Nephron (organoid): ENCODE results near the gene HMGCS2.
A peak's percentile ranks its signal among the peaks of the same experiment; 100 is the strongest.

ENCODE experiments used
- H3K27ac Mint-ChIP-seq, 3 experiments: 2 replicates each; pipeline ENCODE4 v1.8.0; 2020; ENCODE audit warnings: mixed read lengths in 3 of 3, mild to moderate bottlenecking in 2 of 3, moderate library complexity in 1 of 3
- H3K27me3 Mint-ChIP-seq: 2 replicates; pipeline ENCODE4 v1.8.0; 2021; ENCODE audit warnings: low read depth, mild to moderate bottlenecking, moderate library complexity, mixed read lengths
- H3K36me3 Mint-ChIP-seq: 2 replicates; pipeline ENCODE4 v1.8.0; 2020; ENCODE audit warnings: low read depth, mixed read lengths
- H3K4me1 Mint-ChIP-seq: 2 replicates; pipeline ENCODE4 v1.8.0; 2020; ENCODE audit warnings: mixed read lengths
- H3K4me3 Mint-ChIP-seq, 3 experiments: 2 replicates each; pipeline ENCODE4 v1.8.0; 2020; ENCODE audit warnings: mild to moderate bottlenecking in 3 of 3, mixed read lengths in 3 of 3, moderate library complexity in 2 of 3
- H3K9me3 Mint-ChIP-seq: 2 replicates; pipeline ENCODE4 v1.8.0; 2020; ENCODE audit warnings: mixed read lengths
- CTCF ChIP-seq, 3 experiments: fragments of 200-600 bp; sonication (generic); IDR thresholded peaks; one replicate each; pipeline ENCODE4 v1.5.0; 2021; ENCODE audit warnings: antibody characterized with exemption in 3 of 3; ENCODE audit not compliant: unreplicated experiment in 3 of 3

Gene HMGCS2

GRCh38 chr1:119768778-119769177, at the start of gene HMGCS2:
Gene HMGCS2 (minus strand): TSS chr1:119768905. CDS start chr1:119768844, 61 bp downstream.
- peaks cover 5% of the 10 kb centered on the region for H3K27me3 Mint-ChIP-seq
- peak within 1 kb of the TSS in 1 of 3 experiments; percentile 14 for H3K4me3 Mint-ChIP-seq
- peaks cover 7% of the 10 kb centered on the region for H3K9me3 Mint-ChIP-seq
- H3K4me1 Mint-ChIP-seq: peaks cover 39% of the 10 kb centered on the region
- peak within 1 kb of the TSS; percentile 9 to 87 (median 60) for H3K27ac Mint-ChIP-seq
- no peak for TF ChIP-seq CTCF (IDR thresholded peaks at IDR 0.05; ENCODE audit: unreplicated experiment in 3 of 3)
- H3K36me3 Mint-ChIP-seq: no peaks in the 10 kb centered on the region

DNA sequence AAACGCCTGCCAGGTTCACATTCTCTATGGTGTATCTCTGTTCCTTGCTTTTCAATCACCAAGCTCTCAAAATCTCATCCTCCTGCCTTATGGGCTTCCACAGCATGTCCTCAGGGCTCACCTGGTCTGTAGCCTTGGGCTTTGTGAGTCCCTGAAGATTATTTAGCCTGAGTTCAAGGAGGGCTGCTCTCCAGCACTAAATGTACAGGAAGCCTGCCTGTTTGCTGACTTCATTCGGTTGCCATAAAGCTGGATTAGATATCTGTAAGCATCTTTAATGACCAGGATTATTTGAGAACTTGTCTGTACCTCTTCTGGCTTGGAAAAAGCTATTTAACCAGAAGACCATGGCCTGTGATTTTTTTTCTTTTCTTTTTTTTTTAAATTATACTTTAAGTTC, 49.5 kb upstream of the HMGCS2 start:
- Mint-ChIP-seq H3K4me1 (peaks cover 4% of the 10 kb centered on the region), H3K9me3 (no peaks in the 10 kb centered on the region), H3K27me3 (peaks cover 6% of the 10 kb centered on the region), H3K4me3 (no peak overlapping the region), H3K36me3 (no peaks in the 10 kb centered on the region), H3K27ac (no peak overlapping the region)
- no peak for TF ChIP-seq CTCF (IDR thresholded peaks at IDR 0.05; ENCODE audit: unreplicated experiment in 3 of 3)

GRCh38 chr1:119816407-119816806, 47.7 kb upstream of the HMGCS2 start:
- Mint-ChIP-seq H3K27me3 (peaks cover 3% of the 10 kb centered on the region), H3K36me3 (no peaks in the 10 kb centered on the region), H3K4me3 (no peak overlapping the region), H3K27ac (no peak overlapping the region), H3K4me1 (no peaks in the 10 kb centered on the region), H3K9me3 (no peaks in the 10 kb centered on the region)
- TF ChIP-seq CTCF (IDR thresholded peaks at IDR 0.05; ENCODE audit: unreplicated experiment in 3 of 3): no peak

DNA sequence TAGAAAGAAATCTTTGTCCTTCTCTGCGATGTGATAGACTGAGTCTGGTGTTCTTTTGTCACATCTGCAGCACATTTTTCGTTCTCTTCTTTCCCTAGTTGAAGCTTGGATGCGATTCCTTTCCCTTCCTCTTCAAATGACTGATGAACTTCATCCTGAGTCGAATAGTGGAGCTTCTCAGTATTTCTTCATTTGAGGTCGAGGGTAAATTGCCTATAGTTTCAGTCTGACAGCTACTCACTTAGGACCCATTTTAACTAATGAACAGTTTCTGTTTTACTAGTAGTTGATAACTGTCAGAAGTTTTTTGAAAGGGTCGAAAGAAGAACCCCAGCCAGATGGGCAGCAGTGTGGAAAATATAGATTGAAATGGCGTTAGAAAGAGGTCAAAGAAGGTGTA, 47.2 kb upstream of the HMGCS2 start:
- H3K4me3 Mint-ChIP-seq: no peak overlapping the region
- no peak overlapping the region for H3K27ac Mint-ChIP-seq
- H3K4me1 Mint-ChIP-seq: no peaks in the 10 kb centered on the region
- no peaks in the 10 kb centered on the region for H3K36me3 Mint-ChIP-seq
- H3K9me3 Mint-ChIP-seq: no peaks in the 10 kb centered on the region
- peaks cover 3% of the 10 kb centered on the region for H3K27me3 Mint-ChIP-seq
- no peak for TF ChIP-seq CTCF (IDR thresholded peaks at IDR 0.05; ENCODE audit: unreplicated experiment in 3 of 3)

GRCh38 chr1:119815361-119815760, 46.7 kb upstream of the HMGCS2 start:
- no peaks in the 10 kb centered on the region for H3K9me3 Mint-ChIP-seq
- H3K4me1 Mint-ChIP-seq: no peaks in the 10 kb centered on the region
- H3K27ac Mint-ChIP-seq: no peak overlapping the region
- peaks cover 3% of the 10 kb centered on the region for H3K27me3 Mint-ChIP-seq
- H3K4me3 Mint-ChIP-seq: no peak overlapping the region
- TF ChIP-seq CTCF (IDR thresholded peaks at IDR 0.05; ENCODE audit: unreplicated experiment in 3 of 3): no peak
- H3K36me3 Mint-ChIP-seq: no peaks in the 10 kb centered on the region

GRCh38 chr1:119814288-119814687, 45.6 kb upstream of the HMGCS2 start:
- Mint-ChIP-seq H3K27ac (no peak overlapping the region), H3K4me1 (peaks cover 2% of the 10 kb centered on the region), H3K4me3 (no peak overlapping the region), H3K36me3 (no peaks in the 10 kb centered on the region), H3K27me3 (peaks cover 3% of the 10 kb centered on the region), H3K9me3 (no peaks in the 10 kb centered on the region)
- TF ChIP-seq CTCF (IDR thresholded peaks at IDR 0.05; ENCODE audit: unreplicated experiment in 3 of 3): no peak
